C4-2B (cell line): ENCODE results near the gene ASTN1.

Experiments used
- ZFX ChIP-seq: fragments of 450-650 bp; IDR thresholded peaks from 2 replicates; pipeline ENCODE4 v1.6.1; 2017
- TF ChIP-seq, protein P1 (sequence below): fragments of 450-650 bp; conservative IDR thresholded peaks from 2 replicates; pipeline ENCODE4 v1.5.1; 2017; ENCODE audit warnings: mild to moderate bottlenecking

DNA sequence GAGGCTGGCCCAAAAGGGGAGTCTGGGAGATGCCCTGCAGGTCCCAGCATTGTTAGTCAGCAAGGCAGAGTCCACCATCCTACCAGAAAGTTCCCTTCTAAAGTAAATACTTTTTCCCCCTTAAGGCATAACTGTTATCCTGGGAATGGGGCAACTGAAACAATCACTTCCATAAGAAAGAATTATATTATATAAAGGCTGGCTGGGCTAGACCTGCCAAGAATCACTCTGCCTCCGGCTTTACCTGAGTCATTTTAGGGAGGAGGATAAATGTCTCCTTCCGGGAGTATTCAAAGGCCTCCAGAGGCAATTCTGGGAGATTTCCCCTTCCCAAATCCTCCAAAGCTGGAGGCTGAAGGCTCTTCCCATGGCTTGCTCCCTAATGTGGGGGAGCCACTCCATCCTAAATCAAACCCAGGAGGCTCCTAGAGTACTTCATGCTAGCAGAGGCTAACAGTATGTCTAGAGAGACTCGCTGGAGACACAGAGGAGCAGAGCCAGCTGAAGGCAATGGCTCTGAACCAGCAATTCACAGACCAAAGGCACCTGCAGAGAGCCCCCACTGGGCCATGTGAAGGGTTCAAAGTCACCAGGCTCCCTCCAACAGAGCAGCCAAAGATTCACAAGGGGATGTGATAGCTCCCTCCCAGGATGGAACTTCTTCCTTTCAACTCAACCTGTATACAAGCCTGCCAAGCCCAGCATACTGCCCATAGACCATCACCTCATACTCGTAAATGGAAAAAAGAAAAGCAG, 116.0 kb downstream of the ASTN1 start:
- TF ChIP-seq, protein P1, sequence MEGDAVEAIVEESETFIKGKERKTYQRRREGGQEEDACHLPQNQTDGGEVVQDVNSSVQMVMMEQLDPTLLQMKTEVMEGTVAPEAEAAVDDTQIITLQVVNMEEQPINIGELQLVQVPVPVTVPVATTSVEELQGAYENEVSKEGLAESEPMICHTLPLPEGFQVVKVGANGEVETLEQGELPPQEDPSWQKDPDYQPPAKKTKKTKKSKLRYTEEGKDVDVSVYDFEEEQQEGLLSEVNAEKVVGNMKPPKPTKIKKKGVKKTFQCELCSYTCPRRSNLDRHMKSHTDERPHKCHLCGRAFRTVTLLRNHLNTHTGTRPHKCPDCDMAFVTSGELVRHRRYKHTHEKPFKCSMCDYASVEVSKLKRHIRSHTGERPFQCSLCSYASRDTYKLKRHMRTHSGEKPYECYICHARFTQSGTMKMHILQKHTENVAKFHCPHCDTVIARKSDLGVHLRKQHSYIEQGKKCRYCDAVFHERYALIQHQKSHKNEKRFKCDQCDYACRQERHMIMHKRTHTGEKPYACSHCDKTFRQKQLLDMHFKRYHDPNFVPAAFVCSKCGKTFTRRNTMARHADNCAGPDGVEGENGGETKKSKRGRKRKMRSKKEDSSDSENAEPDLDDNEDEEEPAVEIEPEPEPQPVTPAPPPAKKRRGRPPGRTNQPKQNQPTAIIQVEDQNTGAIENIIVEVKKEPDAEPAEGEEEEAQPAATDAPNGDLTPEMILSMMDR: no peak
- no peak for TF ChIP-seq ZFX
